M059J (cell line): Measurements from ENCODE around the gene SMAGP. TPM values are rescaled to one million over a fixed set of nuclear protein-coding genes. Genes with fewer than 3 reads are reported as not detected.
"Not testable (repeated sequence)": the region's sequence is repeated elsewhere in the genome, so short reads cannot be mapped to it uniquely, and the experiment has no call there.

Experiments used
- DNase-seq: peaks from one replicate; pipeline ENCODE4 v3.0.0-alpha.2; 2012; ENCODE audit warnings: low read depth
- total RNA-seq: library from RNA; depleted of rRNA; stranded (reverse); fragments of >200 nt; shearing (Covaris generic); gene quantifications from 2 replicates; pipeline ENCODE4 v1.2.3, GENCODE V29; 2014

The SMAGP gene
- total RNA-seq, 1 experiment from 2014 or later, result 15.8 TPM

DNA sequence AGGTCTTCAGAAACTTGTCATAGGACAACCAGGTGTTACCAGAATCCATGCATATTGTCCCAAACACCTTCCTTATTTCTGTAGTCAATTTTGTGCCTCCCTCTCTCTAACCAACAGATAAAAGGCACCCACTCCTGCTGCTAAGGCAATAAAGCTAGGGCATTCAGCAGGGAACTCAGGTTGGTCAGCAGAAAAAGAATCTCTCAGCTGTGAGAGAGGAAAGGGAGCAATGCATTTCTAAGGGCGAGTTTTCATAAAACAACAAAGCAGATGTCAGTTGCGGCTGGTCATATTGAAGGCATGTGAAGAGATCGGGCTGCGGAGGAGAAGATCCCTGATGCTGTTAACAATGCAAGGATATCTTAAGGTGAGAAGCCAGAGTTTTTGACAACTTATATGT, 45.0 kb downstream of the SMAGP start:
- DNase-seq, result no peak

DNA sequence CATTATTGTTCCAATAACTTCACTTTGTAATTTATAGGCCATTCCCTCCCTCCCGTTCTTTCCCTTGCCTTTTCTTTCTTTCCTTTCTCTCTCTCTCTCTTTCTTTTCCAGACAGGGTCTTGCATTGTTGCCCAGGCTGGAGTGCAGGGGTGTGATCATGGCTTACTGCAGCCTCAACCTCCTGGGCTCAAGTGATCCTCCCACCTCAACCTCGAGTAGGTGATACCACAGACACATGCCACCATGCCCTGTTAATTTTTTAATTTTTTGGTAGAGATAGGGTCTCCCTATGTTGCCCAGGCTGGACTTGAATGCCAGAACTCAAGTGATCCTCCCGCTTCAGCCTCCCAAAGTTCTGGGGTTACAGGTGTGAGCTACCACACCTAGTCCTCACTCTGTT, 45.6 kb downstream of the SMAGP start:
- DNase-seq, result no peak

DNA sequence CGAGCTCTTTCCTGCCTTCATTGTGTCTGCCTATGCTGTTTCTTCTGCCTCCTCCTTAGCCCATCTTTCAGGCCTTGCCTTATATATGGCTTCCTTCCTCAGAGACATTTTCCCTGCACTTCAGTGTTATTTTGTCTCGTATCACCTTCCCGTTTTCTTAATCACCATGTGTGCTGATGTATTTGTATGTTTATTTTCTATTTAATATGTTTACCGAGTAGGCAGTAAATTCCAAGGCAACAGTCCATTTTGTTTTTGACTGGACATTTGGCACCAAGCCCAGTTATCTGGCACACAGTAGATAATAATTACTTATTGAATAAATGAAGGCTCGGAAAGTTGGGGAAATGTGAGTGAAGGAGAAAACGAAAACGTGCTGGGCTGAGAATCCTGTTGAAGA, 47.8 kb downstream of the SMAGP start:
- DNase-seq, result no peak

DNA sequence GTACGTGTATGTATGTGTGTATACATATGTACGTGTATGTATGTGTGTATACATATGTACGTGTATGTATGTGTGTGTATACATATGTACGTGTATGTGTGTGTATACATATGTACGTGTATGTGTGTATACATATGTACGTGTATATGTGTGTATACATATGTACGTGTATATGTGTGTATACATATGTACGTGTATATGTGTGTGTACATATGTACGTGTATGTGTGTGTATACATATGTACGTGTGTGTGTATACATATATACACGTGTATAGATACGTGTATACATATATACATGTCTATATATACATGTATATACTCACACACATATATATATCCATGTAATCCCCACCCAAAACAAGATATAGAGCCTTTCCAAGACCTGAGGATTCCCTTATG, 50.4 kb downstream of the SMAGP start:
- not testable (repeated sequence) for DNase-seq

DNA sequence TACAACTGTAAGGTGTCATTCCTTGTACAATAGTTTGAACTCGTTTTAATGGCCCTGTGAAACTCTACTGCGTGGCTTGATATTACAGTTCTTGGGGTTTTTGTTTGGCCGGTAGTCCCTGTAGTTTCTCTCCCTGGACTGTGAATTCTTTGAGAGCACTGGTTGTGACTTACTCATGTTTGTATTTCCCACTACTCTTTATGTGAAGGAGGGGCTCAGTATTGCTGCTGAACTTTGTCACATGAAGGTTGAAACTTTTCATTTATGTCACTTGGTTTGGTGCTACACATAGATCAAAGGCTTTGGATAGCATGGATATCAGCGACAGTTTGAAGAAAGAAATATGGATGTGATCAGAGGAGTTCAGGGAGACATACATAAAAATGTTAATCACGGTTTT, 50.9 kb downstream of the SMAGP start:
- no peak for DNase-seq

DNA sequence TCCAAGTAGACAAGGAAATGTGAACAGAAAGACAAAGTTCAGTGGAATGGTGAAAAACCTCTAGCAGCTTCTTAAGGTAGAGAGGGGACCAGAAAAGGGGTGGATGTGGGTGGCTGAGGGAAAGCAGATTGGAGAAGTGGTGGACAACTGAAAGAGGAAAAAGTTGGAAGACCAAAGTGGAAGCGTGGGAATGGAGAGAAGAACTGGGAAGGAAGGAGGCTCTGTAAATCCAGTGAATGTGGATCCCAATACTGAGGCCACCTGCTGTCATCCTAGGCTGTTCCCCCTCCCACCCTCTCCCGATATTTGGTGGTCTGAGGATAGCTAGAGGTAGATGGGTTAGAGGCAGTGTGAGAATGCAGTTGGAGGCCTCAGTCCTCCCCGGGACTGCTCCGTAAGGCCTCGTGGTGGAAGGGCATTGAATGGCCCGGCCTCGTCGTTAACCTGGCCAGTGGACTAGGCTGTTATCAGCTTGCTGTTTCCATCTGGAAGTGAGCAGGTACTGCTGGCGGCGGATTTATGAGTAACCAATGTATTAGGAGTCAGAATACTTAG, 51.5 kb downstream of the SMAGP start:
- no peak for DNase-seq

DNA sequence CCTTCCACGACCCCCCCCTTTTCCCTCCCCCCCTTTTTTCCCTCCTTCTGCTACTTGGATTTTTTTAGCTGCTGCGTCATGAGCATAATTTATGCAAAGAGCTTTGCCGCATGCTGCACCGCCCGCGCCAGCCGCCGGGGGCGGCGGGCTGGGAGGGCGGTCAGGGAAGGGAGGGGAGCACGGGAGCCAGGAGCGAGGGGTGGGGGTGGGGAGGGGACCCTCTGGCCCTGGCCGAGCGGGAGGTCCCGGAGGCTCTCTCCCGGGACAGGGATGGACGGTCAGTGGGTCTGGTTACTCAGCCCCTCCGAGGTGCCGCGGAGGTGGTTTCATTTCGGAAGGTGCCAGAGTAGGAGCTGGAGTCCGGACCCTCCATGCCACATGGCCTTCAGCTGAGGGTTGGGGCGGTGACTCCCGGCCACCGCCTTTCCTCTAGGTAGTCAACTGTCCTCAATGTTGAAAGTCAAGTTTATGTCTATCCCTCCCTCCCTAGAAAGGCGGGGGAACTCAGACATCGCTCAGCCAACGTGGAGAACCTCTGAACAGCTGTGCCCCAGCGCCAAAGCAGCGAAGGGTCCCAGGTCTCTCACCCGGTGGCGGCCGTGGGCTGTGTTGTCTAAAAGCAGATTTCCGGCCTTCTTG, 52.1 kb downstream of the SMAGP start, which contains the start of gene POU6F1:
TSS of gene POU6F1 (minus strand) at position 95 of the 639 bp plus-strand sequence. CDS start 11,226 bp downstream, outside the sequence.
- DNase-seq, result peak; percentile 79

DNA sequence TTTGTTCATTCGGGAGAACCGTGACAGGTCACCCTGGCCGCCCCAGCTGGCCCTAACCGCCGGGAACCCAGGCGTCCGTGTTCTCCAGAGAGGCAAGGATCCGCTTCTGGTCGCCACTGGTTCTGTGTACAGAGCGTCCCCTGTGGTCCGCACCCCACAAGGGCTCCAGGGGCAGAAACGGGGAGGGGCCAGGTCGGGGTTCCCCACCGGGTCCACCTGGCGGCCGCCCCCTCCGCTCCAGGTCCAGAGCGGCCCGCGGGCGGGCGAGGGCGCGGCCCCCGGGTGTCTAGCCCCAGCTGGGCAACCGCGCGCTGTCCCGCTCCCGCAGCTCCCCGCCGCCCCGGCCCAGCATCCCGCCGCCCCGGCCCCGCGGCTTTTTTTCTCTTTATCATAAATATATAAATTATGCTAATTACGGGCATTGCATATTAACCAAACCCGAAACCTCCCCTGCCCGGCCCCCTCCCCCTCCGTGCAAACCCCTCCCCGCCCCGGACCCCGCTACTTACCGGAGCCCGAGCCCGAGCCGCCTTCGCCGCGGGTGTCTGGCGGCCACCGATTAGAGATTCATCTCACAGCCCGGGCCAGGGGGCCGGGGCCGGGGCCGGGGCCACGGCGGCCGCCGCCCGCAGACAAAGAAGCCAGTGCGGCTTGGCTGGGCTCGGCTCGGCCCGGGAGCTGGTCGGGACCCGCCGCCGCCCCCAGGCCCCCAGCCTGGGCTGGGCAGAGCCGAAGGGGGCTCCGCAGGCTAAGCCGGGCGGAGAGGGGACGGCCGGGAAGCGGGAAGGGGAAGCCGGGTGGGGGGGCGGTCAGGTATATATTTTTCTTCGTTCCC, 52.9 kb downstream of the SMAGP start:
- DNase-seq, result peak; percentile 28

DNA sequence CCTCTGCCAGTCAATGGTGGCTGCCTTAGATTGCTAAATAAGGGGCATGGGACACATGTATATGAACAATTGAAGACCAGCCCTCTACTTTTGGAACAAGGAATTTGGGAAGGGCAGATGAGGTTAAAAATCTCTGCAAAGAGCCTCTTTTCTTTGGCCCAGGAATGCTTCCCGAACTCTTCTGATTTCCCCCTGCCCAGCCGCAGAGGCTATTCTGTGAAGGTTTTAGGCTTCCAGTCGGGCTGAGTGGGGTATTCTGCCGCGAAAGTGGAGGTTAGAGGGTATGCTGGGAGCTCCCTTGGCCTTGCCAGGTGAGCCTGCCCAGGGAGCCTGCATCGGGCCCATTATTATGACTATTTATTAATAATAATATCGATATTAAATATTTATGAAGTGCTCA, 53.6 kb downstream of the SMAGP start:
- no peak for DNase-seq

DNA sequence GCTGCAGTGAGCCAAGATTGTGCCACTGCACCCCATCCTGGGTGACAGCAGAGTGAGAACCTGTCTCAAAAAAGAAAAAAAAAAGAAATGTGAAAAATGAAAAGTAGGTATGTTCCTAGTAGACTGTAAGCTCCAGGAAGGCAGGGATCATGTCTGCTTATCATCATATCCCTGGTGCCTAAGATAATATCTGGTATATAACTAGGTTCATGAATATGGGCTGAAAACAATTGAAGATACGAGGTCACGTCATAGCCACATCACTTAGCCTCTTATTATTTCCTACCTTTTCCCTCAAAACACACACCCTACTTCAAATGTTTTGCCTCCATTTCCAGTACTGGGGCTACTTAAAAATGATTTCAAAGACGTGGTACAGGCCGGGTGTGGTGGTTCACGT, 55.3 kb downstream of the SMAGP start:
- no peak for DNase-seq

DNA sequence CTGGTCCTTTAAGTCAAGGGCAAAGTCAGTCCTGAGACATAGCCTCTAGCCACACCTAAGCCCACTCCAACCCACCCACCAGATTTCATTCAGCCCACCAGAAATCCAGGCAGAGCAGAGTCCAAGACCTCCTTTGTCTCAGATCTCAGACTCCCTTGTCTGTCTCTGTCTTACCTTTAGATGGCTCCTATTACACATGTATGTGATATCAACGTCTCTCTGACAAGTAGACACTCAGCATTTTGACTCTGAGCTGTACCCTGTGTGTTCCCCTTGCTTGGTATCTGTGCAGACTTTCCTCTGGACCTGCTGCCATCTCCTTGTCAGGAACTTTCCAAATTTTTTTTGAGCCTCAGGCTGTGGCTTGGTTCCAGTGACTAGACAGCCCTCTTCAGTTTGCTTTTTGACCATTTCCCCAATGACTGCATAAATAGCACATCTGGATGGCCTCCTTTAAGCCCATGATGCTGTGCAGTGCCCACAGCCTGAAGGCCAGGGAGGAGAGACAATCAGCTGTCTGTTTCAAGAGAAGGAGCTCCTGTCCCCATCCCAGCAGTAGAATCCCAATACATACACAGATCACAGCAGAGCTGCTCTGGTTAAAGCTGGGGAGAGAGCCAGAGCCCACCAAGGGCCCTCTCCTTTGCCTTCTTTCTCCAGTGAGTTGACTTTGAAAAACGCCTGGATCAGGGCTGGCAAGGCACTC, 59.4 kb downstream of the SMAGP start:
- DNase-seq, result no peak

DNA sequence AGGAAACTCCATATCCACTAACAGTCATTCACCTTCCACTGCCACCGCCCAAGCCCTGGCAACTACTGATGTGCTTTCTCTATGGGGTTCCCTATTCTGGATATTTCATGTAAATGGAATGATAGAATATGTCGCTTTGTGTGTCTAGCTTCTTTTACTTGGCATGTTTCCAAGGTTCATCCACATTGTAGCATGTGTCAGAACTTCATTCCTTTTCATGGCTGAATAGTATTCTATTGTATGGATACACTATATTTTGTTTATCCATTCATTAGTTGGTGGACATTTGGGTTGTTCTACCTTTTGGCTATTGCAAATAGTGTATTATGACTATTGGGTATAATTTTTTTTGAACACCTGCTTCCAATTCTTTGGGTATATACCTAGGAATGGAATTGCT, 61.0 kb downstream of the SMAGP start:
- DNase-seq, result no peak

DNA sequence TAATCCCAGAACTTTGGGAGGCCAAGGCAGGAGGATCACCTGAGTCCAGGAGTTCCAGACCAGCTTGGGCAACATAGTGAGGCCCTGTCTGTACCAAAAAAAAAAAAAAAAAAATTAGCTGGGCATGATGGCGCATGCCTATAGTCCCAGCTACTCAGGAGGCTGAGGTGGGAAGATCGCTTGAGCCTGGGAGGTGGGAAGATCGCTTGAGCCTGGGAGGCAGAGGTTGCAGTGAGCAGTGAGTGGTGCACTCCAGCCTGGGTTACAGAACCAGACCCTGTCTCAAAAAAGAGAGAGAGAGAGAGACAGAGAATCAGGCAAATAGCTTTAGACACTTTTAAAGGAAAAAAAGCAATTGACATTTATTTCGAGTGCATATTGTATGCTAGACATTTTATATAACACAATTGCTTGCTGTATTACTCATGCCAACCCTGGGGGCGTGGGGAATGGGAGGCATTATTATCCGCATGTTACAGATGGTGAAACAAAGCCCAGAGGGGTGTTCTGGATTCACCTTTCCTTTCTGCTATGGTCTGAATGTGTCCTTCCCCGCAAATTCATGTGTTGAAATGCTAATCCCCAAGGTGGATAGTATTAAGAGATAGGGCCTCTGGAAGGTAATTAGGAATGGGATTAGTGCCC, 62.1 kb downstream of the SMAGP start:
- no peak for DNase-seq

DNA sequence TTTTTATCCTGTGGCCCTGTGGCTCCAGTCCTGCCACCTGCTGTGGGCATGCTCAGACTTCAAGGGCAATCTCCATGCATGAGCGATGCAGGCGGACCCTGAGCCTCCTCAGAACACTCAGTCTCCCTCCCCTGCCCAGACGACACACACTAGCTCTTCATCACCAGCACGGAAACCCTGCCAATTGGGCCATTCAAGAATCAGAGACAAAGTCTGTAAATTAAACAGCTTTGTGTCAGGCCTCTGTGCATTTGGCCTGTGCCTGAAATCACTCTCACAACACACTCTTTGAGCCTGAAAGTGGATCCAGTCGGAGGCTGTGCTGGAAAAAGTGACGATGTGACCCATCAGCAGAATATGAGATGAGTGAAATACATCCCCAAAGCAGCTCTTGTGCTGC, 64.9 kb downstream of the SMAGP start:
- DNase-seq, result no peak

DNA sequence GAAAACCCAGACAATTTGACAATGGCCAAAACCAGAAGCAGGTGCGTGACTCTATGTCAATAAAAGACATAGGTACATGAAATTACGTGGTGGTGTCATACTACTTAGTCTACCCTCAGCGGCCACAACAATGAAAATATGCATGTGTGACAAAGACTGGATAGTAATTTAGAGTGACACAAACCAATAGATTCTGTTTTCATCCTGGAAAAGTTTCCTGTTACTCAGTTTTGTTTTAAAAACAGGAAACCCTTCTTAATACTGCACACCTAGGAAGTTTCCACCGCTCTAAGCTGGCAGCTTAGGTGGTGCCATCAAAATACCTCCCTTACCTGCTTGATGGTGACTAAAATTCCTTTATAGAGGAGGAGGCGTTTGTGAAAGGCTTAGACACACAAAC, 67.5 kb downstream of the SMAGP start:
- no peak for DNase-seq

DNA sequence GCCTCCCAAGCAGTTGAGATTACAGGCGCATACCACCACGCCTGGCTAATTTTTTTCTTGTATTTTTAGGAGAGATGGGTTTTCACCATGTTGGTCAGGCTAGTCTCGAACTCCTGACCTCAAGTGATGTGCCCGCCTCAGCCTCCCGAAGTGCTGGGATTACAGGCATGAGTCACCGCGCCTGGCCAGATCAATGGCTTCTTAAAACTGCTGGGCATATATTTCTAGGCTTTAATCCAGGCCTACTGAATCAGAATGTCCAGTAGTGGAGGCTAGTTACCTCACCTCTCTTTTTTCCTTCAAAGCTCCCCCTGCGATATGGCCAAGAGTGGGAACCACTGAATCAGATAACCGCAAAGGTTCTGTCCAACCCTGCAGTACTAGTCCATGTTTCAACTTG, 69.4 kb downstream of the SMAGP start:
- no peak for DNase-seq

DNA sequence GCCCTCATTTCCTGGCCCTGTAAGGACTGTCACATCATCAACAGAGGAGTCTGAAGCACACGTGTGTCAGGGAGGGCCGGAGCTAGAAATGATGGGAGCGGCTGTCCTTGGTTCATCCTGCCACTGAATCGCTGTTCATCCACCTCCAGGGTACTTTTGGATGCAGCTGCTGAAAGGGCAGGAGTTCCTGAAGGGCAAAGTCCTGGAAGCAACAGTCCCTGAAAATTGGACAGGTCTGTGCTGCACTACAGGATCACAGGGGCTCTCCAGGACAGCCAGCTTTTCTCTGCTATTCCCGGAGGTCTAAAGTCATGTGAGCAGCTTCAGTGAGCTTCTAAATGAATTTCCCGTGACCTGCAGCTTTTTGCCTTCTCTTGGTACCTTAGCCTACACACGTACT, 70.1 kb downstream of the SMAGP start:
- DNase-seq, result no peak

DNA sequence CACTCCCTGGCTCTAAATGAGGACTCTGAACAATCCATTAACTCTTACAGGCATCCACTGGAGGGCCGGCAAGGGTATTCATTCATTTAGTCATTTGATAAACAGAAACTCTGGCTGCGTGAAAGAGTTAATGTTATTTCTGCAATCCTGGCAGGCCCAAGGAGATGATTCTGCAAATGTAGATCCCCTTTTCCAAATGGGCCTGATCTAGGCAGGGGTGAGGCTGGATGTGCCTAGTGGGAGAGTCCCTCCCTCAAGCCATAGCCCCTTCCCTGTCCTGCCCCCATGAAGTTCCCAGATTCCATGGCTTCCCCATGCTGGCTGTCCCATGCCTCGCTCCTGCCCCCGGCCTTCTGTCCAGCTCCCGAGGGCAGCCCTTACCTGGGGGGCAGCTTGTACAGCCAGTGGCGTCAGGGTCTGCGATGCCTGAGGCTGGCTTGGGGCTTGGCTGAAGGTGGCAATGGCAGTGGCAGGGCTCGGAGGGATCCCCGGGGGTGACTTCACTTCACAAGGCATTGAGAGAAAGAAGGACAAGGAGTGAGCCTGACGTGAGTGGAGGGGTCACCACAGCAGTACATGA, 70.8 kb downstream of the SMAGP start:
- no peak for DNase-seq

DNA sequence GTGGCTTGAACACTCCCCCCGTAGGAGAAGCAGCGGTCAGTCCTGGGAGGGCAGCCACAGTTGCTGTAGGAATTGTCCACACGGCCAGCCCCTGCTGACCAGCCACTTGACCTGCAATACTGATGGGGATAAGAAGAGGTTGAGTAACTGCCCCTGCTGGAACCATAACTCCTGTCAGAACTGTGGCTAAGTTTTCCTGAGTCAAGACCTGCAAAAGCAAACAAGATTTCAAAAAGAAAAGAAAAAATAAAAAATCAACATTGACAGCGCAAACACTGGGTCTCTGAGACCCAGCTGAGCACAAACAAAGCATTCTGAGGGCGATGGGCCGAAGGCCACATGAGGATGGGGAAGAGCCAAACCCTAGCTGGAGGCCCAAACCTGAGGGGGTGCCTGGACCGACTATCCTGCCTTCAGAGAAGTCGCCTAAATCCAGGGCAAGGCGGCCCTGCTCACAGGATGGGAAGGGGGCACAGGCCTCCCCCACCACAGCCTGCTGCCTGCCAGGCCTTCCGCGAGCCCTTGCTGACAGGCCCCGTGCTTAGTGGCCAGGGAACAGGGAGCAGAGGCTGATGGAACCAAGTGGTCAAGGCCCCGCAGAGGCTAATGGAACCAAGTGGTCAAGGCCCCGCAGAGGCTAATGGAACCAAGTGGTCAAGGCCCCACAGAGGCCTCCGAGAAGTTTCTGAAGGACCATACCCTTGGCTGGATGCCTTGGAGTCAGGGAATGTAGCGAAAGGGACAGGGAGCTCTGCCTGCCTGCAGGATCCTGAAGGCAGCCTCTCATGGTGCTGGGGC, 71.4 kb downstream of the SMAGP start:
- DNase-seq, result no peak

DNA sequence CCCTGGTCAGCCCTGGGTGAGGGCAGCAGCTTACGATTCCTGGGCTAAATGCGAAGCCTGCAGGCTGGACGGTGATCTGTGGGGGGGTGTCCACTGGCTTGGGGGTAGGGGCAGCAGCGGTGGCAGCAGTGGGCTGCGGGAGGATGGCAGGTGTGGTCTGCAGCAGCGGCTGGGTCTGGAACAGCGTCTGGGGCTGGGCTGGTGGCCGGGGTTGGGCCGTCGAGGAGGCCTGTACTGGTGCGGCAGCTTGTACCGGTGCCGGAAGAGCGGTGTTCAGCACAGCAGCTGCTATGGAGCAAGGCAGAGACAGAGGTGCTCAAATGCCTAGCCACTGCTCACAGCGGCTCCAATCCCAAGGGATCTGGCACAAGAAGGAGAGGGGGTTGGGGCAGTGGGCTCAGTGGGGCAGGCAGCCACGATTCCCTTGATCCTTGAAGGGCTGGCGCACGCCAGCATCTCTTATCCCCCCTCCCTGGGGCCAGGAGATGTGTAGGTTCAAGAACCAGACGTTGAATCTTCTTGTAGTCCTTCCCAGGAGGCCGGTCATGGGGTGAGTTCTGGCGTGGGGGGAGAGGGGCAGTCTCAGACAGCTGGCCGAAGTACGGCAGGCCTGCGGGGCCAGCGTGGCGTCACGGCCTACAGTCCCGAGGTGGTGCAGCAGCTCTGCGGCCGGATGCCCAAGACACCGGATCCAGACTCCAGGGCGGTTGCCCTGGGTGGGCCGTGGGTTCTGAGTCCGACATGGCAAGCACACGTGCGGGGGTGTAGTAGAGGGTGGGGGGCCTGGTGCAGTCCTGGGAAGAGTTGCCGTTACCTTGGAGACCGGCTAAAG, 72.3 kb downstream of the SMAGP start:
- DNase-seq, result no peak
